GM12878 (cell line): ENCODE results near the gene PLCD1. TPM values are rescaled to one million over a fixed set of nuclear protein-coding genes. Genes with fewer than 3 reads are reported as not detected.

ENCODE experiments used
- ATAC-seq: fragments of 200-7000 bp; cut with Tn5 transposase; 3 replicates; pipeline ENCODE4 v1.9.1; 2020; ENCODE audit warnings: mild to moderate bottlenecking, moderate library complexity
- BruUV-seq: library from RNA; stranded (reverse); fragments of 400-500 nt; replicated peaks from 2 replicates; lab custom pipeline; 2021; lab: Mats Ljungman, UMichigan
- CTCF ChIA-PET: fragments of 300-600 bp; sonication (Branson Sonifier 250); formaldehyde crosslinking; extraction: SDS; loops from one replicate; lab custom pipeline; 2021; ENCODE audit warnings: inconsistent platforms; lab: Yijun Ruan, JAX
- POLR2A ChIA-PET: fragments of 350-600 bp; formaldehyde crosslinking; extraction: SDS; loops from one replicate; lab custom pipeline; 2021; ENCODE audit warnings: inconsistent platforms; lab: Charles Lee
- RAD21 ChIA-PET: fragments of 300-600 bp; sonication (Branson Sonifier 250); formaldehyde crosslinking; loops from one replicate; lab custom pipeline; 2023; ENCODE audit warnings: antibody characterized with exemption; ENCODE audit not compliant: unreplicated experiment; lab: Charles Lee
- SMC1A ChIA-PET: fragments of 300-600 bp; sonication (Branson Sonifier 250); formaldehyde crosslinking; loops from one replicate; lab custom pipeline; 2023; ENCODE audit not compliant: unreplicated experiment, uncharacterized antibody; lab: Charles Lee
- DNase-seq: peaks from one replicate; pipeline ENCODE4 v3.0.0-alpha.2; 2011; ENCODE audit warnings: low read depth, low spot score
- FAIRE-seq: peaks from 3 replicates; lab custom pipeline; 2011; peaks lifted over from hg19 to GRCh38; lab: Jason Lieb, UNC
- H2AFZ ChIP-seq: 2 replicates; pipeline ENCODE4 v1.6.0; 2011; ENCODE audit warnings: low read depth, low read length, control low read depth; ENCODE audit not compliant: control insufficient read depth
- H3K27ac ChIP-seq: 2 replicates; pipeline ENCODE4 v1.5.1; 2011; ENCODE audit warnings: control low read depth; ENCODE audit not compliant: control insufficient read depth, insufficient read depth
- H3K27me3 ChIP-seq, 2 experiments: replicated peaks in 1 of 2; 2 replicates each; pipeline versions ENCODE4 v1.6.0 to v1.6.1; 2011; ENCODE audit warnings: low read length in 1 of 2; ENCODE audit not compliant: control insufficient read depth in 2 of 2, insufficient read depth in 2 of 2
- H3K36me3 ChIP-seq, 2 experiments: 2 replicates each; pipeline ENCODE4 v1.5.1; 2011; ENCODE audit warnings: low read length in 1 of 2; ENCODE audit not compliant: control insufficient read depth in 2 of 2, insufficient read depth in 2 of 2
- H3K4me1 ChIP-seq: 2 replicates; pipeline ENCODE4 v1.6.1; 2011; ENCODE audit warnings: mild to moderate bottlenecking, low read length, moderate library complexity, mixed read lengths; ENCODE audit not compliant: control insufficient read depth, insufficient read depth
- H3K4me2 ChIP-seq: 2 replicates; pipeline ENCODE4 v1.6.0; 2011; ENCODE audit warnings: control low read depth; ENCODE audit not compliant: control insufficient read depth, insufficient read depth
- H3K4me3 ChIP-seq: fragments of 200-600 bp; sonication (generic); 2 replicates; pipeline ENCODE4 v1.5.1; 2016
- H3K79me2 ChIP-seq: 2 replicates; pipeline ENCODE4 v1.6.0; 2011; ENCODE audit warnings: low read length; ENCODE audit not compliant: control insufficient read depth, insufficient read depth
- H3K9ac ChIP-seq: 2 replicates; pipeline ENCODE4 v1.8.0; 2011; ENCODE audit warnings: low read length, control low read depth, mixed read lengths; ENCODE audit not compliant: control insufficient read depth, insufficient read depth
- H3K9me3 ChIP-seq: replicated peaks from 3 replicates; pipeline ENCODE4 v1.5.1; 2011; ENCODE audit warnings: mild to moderate bottlenecking, low read length; ENCODE audit not compliant: control insufficient read depth, insufficient read depth
- H4K20me1 ChIP-seq: 2 replicates; pipeline ENCODE4 v1.6.0; 2011; ENCODE audit not compliant: control insufficient read depth, insufficient read depth
- ASH2L ChIP-seq: fragments of 300-600, 200-600 bp; sonication (generic); IDR thresholded peaks from 2 replicates; pipeline ENCODE4 v1.6.1; 2017; ENCODE audit warnings: low read depth, mild to moderate bottlenecking, borderline replicate concordance
- BCL3 ChIP-seq: IDR thresholded peaks from 2 replicates; pipeline ENCODE4 v1.6.1; 2011; ENCODE audit warnings: borderline replicate concordance, low read depth, mild to moderate bottlenecking, moderate library complexity, low read length; ENCODE audit not compliant: insufficient read depth, poor library complexity, severe bottlenecking
- CBX3 ChIP-seq: fragments of 200-600 bp; sonication (generic); IDR thresholded peaks from 2 replicates; pipeline ENCODE4 v1.6.1; 2016; ENCODE audit warnings: low read depth, borderline replicate concordance
- CTCF ChIP-seq, 3 experiments: IDR thresholded peaks in 2 of 3; conservative IDR thresholded peaks in 1 of 3; 2 replicates each; pipeline ENCODE4 v1.5.1; 2011; ENCODE audit warnings: low read depth in 3 of 3, low read length in 3 of 3, mild to moderate bottlenecking in 3 of 3, control low read depth in 2 of 3, moderate library complexity in 2 of 3, inconsistent platforms in 1 of 3, mixed read lengths in 1 of 3; ENCODE audit not compliant: control insufficient read depth in 2 of 3, insufficient read depth in 1 of 3; ENCODE audit errors: extremely low read depth in 1 of 3
- HDAC2 ChIP-seq: fragments of 200-600 bp; sonication (generic); IDR thresholded peaks from 2 replicates; pipeline ENCODE4 v1.6.1; 2017
- HDGF ChIP-seq: fragments of 450-650 bp; IDR thresholded peaks from 2 replicates; pipeline ENCODE4 v1.6.1; 2016; ENCODE audit warnings: antibody characterized with exemption
- RAD21 ChIP-seq: IDR thresholded peaks from 2 replicates; pipeline ENCODE4 v1.6.1; 2011; ENCODE audit warnings: mild to moderate bottlenecking, low read depth, low read length, moderate library complexity; ENCODE audit not compliant: insufficient read depth
- SIN3A ChIP-seq: IDR thresholded peaks from 2 replicates; pipeline ENCODE4 v1.6.1; 2012; ENCODE audit warnings: low read depth, low read length, improper control_type of control experiment
- SMC3 ChIP-seq: IDR thresholded peaks from 2 replicates; pipeline ENCODE4 v1.6.1; 2011; ENCODE audit warnings: low read length, improper control_type of control experiment, borderline replicate concordance
- SRF ChIP-seq, 2 experiments: IDR thresholded peaks; 2 replicates each; pipeline ENCODE4 v1.6.1; 2011; ENCODE audit warnings: low read depth in 2 of 2, low read length in 2 of 2, mild to moderate bottlenecking in 1 of 2, moderate library complexity in 1 of 2
- TAF1 ChIP-seq: IDR thresholded peaks from 2 replicates; pipeline ENCODE4 v1.6.1; 2011; ENCODE audit warnings: mild to moderate bottlenecking, low read depth, low read length, borderline replicate concordance
- TCF12 ChIP-seq: IDR thresholded peaks from 2 replicates; pipeline ENCODE4 v1.6.1; 2011; ENCODE audit warnings: low read depth, mild to moderate bottlenecking, low read length
- WGBS: methylation state at CpG from one replicate; pipeline ENCODE4 v1.1.6; 2016; ENCODE audit warnings: low lambda C conversion rate; ENCODE audit not compliant: insufficient replicate concordance, insufficient coverage; ENCODE audit errors: missing lambda C conversion rate; 5-methylcytosine and 5-hydroxymethylcytosine counted together
- in situ Hi-C: fragments of 300-500 bp; cut with MboI; formaldehyde crosslinking; loops from 9 replicates; pipeline ENCODE4 v1.14.3; 2018; ENCODE audit warnings: mixed read lengths
- intact Hi-C: fragments of 100-400 bp; cut with micrococcal nuclease; formaldehyde crosslinking; loops from one replicate; pipeline ENCODE4 v1.14.2; 2022; ENCODE audit not compliant: unreplicated experiment
- polyA plus RNA-seq, 11 experiments: library from polyadenylated mRNA; depleted of rRNA in 4 of 11; unstranded in 6 of 11; stranded (reverse) in 5 of 11; fragments of >200 nt; fragmentation: Nextera tagmentation in 4 of 11; fragmentation: Illumina TruSeq in 1 of 11; extraction: Ambion mirVana in 4 of 11; extraction: Trizol in 1 of 11; gene quantifications; 1 replicate in 1 of 11; 2 replicates in 10 of 11; pipeline versions ENCODE4 v1.2.1 to v1.2.3, GENCODE V29; 2011 to 2016; ENCODE audit warnings: inconsistent platforms in 2 of 11, missing spikeins in 2 of 11, low read depth in 1 of 11
- total RNA-seq, 4 experiments: library from RNA; depleted of rRNA in 3 of 4; stranded (reverse); fragments of >200 nt in 3 of 4; fragmentation: Illumina TruSeq in 1 of 4; extraction: Trizol in 1 of 4; gene quantifications; 2 replicates each; pipeline versions ENCODE4 v1.2.1 to v1.2.3, GENCODE V29; 2013 to 2021

PLCD1 gene
- total and polyA plus RNA-seq, 10 of the 15 experiments (the other 5 are each of a cell fraction or from before 2014, with no cell fraction given), result 0.20 to 3.9 (median 1.2) TPM; not detected in 1

GRCh38 chr3:38003371-38003816, 26.0 kb downstream of the PLCD1 start:
- TF ChIP-seq HDAC2 (no peak), RAD21 (peak; percentile 44), SRF (IDR thresholded peaks at IDR 0.05; ENCODE audit: low read depth in 2 of 2, low read length in 2 of 2) (no peak), CBX3 (no peak), SMC3 (peak; percentile 56), SIN3A (no peak), HDGF (peak; percentile 73), ASH2L (no peak), TAF1 (no peak), BCL3 (peak; percentile 57), TCF12 (peak; percentile 13; the same call in 1 of the 2 replicates), CTCF (IDR thresholded peaks at IDR 0.05 in 2 of 3, conservative IDR thresholded peaks at IDR 0.05 in 1 of 3; ENCODE audit: control insufficient read depth in 2 of 3, extremely low read depth in 1 of 3, insufficient read depth in 1 of 3, low read depth in 3 of 3, low read length in 3 of 3) (peak; percentile 71 to 94 (median 91))
- TF ChIP-seq, all 136 proteins: peak for 6
- H3K36me3 ChIP-seq, result peaks cover 0 to 3% of the 10 kb centered on the region in 2 experiments; a peak in 2 of 4 replicates
- ChIA-PET CTCF (interaction anchor here (0.5 to 1.9 kb wide), 10 partner anchors 18 to 195 kb away, joined by 3 to 18 read pairs (median 4); no protein-coding TSS in a partner anchor), SMC1A (interaction anchor here (0.7 to 1.2 kb wide), 2 partner anchors 12 to 29 kb away, joined by 3 to 7 read pairs; no protein-coding TSS in a partner anchor), RAD21 (interaction anchor here (0.7 kb wide), 1 partner anchor 19 kb away, joined by 3 read pairs; no protein-coding TSS in a partner anchor), POLR2A (no interaction called here)
- peaks cover 4% of the 10 kb centered on the region for H3K4me1 ChIP-seq
- no peak overlapping the region for H3K4me2 ChIP-seq
- 49% methylated on average over 6 of the region's 7 CpGs for WGBS
- H3K27ac ChIP-seq, result no peak overlapping the region
- intact Hi-C loops, result loop anchor here (1.0 kb wide), 1 partner anchor 29 kb away; no protein-coding TSS in a partner anchor
- no peak overlapping the region for H2AFZ ChIP-seq
- in situ Hi-C loops, result no loop called here
- ATAC-seq, result peak; percentile 55
- BruUV-seq, result no TSS peak
- H3K9ac ChIP-seq, result no peak overlapping the region
- no peaks in the 10 kb centered on the region for H3K79me2 ChIP-seq
- no peak for DNase-seq
- FAIRE-seq, result peak; percentile 41
- H4K20me1 ChIP-seq, result no peaks in the 10 kb centered on the region
- H3K4me3 ChIP-seq, result no peak overlapping the region
- no peaks in the 10 kb centered on the region for H3K9me3 ChIP-seq
- H3K27me3 ChIP-seq, result no peaks in the 10 kb centered on the region
